DND-41 (cell line): ENCODE data around the gene TNFRSF12A.

Source experiments
- CTCF ChIP-seq: IDR thresholded peaks from 2 replicates; pipeline ENCODE4 v1.5.1; 2012; ENCODE audit warnings: borderline replicate concordance, low read length, moderate library complexity, mild to moderate bottlenecking; ENCODE audit not compliant: poor library complexity, severe bottlenecking; ENCODE audit errors: extremely low read depth
- EZH2 ChIP-seq: IDR thresholded peaks from 3 replicates; pipeline ENCODE4 v1.6.1; 2012; ENCODE audit warnings: borderline replicate concordance, low read depth, mild to moderate bottlenecking, moderate library complexity, low read length, inconsistent platforms; ENCODE audit not compliant: severe bottlenecking

- TF ChIP-seq CTCF (no peak), EZH2 (no peak)
Observed at GRCh38 chr16:3028716-3029319, 8.7 kb downstream of the TNFRSF12A start.
